ENCODE data around the gene UTP4.

The UTP4 gene

DNA sequence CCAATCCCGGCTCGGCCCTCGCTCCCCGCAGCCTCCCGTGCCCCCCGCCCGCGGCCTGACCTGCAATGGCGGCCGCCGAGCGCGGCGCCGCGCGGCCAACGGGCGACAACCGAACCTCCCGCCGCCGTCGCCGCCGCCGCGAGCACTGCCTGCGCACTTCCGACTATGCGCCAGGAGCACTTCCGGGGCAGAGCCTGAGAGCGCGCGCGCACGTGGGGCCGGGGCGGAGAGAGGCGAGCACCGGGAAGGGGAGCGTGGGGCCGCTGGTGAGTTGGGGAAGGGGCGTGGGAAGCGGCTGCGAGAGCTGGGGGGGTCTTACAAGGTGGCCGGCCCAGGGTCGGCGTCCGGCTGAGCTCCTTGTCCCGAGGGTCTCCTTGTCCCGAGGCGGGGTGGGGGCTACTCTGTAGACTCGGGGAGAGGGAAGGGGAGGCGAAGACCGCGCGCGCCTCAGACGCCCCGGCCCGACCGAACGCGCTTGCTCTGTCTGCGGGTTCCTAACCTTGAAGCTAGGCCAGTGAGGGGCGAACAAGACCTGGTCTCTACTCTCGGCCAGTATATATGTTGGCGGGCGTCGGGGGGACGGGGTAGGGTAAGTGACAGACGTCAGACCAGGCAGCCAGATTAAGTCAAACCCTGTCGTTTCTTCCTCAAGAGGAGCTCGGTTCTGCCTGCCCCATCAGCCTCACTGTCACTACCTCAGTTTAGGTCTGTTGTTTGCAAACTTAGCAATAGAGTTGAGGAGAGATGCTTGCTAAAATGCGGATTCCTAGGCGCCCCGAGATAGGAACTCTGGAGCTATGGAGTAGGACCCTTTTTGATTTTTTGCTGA, at the start of gene UTP4, which contains the start of gene CHTF8:
UTP4 (plus strand) TSS at position 226 of the 829 bp plus-strand sequence. CDS start 811 bp downstream, outside the sequence.
CHTF8 (minus strand) TSS at position 165 of the 829 bp plus-strand sequence. CDS start 11,130 bp downstream, outside the sequence.
- DNase-seq = peak; percentile 90

DNA sequence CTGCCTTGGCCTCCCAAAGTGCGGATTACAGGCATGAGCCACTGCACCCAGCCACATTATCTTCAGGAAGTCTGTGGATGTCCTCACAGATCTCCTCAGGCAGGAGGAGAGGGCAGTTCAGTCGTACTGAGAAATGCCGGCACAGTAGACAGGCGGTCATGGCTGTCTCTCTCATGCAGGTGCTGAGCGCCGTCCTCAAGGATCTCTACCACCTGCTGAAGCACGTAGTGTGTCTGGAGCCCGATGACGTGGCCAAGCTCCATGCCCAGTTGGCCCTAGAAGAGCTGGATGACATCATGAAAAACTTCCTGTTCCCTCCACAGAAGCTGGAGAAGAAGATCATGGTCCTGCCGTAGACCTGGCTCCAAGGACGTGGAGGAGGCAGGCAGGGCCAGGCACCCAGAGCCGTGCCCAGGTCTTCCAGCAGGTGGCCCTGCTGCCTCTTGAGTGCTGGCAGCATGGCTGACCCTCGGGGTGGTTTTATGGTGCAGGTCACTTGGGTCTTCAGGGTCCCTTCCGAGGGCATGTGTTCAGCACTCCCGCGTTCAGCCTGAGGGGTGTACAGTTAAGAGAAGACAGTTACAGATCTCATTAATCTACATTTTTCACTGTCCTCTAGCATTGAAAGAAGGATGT, 49.0 kb upstream of the UTP4 start:
- no peak for DNase-seq

DNA sequence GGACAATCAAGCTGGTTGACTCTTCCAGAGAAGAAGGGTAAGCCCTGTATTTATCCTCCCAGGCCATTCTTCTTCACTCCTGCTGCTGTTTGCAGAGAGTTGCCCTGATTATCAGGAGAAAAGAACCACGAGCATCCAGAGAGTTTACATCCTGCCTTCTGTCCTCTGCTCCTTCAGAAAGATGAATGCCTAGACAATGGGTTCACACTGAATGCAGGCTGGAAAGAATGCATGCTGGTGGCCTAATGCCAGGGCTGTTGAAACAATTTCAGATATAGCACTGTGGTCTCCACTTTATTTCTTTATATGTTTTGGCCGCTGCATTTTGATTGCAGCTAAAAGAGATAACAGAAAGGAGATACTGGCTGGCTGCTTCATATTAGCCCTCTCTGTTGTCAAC, 48.2 kb upstream of the UTP4 start:
- no peak for DNase-seq

DNA sequence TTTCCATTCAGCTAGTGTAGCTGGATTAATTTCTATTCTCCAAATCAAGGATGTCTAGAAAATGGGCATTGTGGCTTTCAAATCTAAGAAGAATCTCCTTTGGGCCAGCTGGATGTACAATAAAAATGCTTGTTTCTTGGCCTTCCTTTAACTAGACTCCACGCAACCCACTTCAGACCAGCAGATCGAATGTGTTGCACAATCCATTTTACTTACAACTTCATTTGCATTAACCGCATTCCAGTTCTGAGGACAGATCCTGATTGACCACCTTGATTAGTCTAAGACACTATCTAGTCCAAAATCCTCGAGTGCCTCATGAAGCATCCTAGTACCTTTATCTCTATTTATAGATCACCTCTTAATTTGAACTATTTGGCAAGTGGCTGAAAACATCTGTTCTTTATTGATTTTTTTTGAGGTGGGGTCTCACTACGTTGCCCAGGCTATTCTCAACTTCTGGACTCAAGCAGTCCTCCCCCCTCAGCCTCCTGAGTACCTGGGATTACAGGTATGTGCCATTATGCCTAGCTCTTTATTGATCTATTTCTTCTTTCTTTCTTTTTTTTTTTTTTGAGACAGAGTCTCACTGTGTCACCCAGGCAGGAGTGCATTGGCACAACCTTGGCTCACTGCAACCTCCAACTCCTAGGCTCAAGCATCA, 47.3 kb upstream of the UTP4 start:
- DNase-seq = no peak

DNA sequence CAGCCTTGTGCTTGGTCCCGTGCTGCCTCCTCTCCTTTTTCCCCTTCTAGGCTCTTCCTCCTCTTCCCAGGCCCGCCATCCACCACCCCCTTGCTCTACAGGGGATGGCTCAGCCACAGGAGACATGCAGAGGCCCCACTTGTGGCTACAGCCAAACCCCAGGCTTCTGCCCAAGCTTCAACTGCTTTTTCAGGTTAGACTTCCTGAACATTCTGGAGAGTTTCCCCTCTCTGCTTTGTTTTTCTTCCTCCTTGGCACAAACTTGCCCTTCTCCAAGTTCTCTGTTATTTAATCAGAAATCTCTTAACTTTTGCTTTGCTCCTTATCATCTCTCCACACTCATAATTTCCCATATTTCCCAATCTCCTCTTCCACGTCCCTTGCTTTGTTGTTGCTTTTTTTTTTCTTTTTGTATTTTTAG, 45.3 kb upstream of the UTP4 start:
- DNase-seq = no peak

DNA sequence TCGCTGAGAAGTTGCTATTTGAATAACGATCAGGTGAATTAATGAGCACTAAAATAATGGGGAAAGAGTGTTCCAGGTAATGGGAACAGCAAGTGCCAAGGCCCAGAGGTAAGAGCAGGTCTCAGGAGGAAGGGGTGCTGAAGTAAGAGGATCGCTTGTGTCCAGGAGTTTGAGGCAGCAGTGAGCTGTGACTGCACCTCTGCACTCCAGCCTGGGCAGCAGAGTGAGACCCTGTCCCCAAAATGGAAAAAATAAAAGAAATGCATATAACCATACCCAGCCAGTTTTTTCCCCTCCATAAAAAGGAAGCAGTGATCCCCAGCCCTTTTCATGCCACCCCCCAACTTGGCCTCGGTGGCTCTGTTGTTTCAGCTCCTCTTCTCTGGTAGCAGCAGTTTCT, 43.8 kb upstream of the UTP4 start:
- DNase-seq = no peak

DNA sequence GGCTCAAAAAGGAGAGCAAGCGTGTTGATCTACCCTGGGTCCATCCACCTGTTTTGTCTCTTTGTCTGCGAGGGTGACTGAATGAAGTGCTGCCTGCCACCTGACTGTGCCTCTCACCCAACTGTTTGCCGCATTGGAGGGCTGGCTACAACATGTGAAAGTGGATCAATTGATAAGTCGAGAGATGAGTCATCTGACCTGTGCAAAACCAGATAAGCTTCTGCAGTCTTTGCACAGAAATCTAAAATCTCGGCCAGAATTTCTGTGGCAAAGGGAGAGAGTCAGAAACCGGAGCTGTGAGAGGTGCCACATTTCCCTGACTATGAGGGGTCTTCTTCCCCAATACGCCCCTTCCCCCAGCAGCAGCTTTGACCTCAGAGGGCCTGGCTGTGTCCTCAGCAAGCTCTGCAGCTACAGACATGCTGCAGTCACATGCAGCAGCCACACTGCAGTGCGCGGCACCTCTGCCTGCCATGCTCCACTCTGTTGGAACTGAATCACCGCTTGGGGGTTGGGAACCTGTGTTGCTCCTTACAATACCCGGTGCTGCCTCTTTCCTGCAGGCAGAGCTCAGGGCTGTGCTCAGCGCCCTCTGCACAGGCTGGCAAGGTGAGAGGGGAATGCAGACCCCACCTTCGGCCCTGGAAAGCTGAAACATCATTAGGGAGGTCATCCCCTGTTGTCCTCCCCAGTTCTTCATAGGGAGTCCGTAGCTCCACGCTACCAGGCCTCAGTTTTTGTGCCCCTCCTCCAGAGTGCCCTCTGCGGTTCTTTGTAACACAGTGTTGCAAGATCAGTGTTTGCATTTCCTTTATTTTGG, 43.1 kb upstream of the UTP4 start:
- no peak for DNase-seq

DNA sequence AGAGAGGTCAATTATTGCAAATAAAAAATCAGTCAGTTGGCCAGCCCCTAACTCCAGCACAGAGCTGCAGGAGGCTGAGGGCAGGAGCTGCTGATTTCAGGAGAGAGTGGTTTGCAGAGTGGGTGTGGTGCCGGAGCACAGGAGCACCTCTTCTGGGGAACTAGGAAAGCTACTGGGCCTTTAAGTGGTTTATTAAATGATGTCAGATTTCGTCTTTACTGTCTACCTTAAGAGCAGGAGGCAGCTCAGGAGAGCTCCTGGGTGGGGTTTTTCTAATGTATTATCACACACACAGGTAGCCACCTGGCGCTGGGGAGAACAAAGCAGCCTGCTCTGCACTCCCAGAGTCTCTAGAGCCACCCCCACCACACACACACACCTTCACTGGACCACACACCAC, 38.5 kb upstream of the UTP4 start:
- no peak for DNase-seq

DNA sequence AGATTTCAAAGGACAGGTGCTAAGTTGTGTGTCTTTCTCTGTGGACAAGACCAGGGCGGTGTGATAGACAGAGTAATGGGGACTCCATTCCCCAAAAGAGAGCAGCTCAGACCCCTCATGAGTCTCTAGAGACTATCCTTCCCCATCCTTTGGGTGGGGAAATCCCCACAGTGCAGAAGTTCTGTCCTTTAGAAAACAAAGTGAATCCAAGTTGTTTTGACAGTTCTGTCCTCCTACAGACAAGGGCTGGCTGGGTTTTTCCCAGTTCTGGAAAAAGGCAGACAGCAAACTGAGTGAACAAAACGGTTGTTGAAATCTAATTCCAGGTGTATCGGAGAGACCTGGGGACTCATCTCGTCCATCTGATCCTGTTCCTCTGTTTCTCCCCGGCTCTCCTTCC, 37.9 kb upstream of the UTP4 start:
- no peak for DNase-seq

DNA sequence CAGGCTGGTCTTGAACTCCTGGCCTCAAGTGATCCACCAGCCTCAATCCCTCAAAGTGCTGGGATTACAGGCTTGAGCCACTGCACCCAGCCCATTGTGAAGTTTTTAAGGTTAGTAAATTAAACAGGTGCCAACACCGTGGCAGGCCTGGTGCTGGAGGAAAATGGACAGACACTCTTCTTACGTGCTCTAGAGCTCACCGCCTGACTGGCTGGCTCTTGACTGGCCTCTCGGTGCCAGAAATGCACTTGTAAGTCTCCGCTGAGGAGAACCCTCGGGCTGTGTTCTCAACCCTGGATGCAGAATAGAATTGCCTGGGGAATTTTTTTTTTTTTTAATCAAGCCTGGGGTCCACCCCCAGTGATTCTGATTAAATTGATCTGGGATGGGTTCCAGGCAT, 37.3 kb upstream of the UTP4 start:
- no peak for DNase-seq

DNA sequence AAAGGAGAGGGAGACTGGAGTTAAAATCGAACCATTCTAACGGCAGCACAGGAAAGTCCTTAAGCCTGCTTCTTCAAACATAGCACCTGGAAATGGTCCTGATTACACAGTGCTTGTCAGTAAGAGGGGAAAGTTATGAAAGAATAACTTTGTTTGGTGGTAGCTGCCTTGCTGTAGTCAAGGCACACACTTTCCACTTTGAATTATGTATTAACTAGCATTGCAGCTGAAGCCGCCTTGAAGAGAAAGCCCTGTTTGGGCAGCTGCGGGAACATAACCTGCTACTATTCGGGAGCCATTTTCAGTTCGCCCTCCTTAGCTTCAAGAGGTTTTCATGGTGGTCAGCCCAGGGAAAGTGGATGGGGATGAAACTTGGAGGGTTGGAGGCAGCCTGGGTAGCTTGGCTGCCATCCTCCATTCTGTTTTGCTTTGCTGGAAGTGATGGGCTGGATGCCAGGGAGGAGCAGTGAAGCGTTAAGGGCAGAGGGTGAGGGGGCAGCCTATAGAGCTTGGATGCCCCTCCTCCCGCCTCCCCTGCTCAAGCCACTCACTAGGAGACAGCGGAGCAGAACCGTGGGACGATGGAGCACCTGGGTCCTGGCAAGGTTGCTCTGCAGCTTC, 32.3 kb upstream of the UTP4 start:
- no peak for DNase-seq

DNA sequence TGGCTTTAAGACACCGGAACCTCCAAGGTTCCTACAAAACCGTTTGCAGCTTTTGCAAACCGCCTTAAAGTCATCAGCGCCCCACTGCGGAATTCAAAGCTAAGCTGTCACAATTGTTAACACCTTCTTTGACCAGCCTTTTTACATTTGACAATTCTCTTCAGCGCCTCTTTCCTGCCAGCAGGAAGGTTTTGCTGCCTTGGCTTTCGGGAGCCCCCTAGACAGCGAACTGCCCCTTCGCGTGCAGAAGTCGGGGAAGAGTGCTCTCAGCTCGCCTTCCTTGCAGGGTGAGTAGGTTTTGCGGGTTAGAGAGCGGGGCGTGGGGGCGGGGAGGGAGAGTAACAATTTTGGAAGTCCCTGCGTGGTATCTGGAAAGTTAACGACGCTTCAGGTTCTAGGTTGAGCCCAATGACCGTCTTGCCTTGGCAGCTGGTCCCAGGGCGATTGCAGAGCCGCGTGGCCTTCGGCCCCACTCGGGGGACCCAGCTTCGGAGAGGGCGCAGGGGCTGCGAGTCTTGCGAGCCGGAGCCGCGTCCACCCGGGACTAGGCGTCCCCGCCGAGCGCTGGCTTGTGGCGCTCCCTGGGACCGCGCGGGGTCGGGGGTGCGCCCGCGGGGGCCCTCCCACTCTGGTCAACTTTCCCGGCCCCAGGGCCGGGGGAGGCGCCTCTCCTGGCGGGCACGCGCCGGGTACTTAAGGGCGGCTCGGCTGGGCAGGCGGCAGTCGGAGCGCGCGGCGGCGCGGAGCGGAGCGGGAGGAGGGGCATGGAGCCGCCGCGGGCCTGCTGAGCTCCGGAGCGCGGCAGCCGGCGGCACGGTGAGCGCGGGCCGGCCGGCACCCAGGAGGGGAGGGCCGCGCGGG, 26.7 kb upstream of the UTP4 start, which contains the start of gene HAS3:
HAS3 (plus strand) TSS at position 153 of the 861 bp plus-strand sequence. CDS start 3,743 bp downstream, outside the sequence.
- peak; percentile 56 for DNase-seq

DNA sequence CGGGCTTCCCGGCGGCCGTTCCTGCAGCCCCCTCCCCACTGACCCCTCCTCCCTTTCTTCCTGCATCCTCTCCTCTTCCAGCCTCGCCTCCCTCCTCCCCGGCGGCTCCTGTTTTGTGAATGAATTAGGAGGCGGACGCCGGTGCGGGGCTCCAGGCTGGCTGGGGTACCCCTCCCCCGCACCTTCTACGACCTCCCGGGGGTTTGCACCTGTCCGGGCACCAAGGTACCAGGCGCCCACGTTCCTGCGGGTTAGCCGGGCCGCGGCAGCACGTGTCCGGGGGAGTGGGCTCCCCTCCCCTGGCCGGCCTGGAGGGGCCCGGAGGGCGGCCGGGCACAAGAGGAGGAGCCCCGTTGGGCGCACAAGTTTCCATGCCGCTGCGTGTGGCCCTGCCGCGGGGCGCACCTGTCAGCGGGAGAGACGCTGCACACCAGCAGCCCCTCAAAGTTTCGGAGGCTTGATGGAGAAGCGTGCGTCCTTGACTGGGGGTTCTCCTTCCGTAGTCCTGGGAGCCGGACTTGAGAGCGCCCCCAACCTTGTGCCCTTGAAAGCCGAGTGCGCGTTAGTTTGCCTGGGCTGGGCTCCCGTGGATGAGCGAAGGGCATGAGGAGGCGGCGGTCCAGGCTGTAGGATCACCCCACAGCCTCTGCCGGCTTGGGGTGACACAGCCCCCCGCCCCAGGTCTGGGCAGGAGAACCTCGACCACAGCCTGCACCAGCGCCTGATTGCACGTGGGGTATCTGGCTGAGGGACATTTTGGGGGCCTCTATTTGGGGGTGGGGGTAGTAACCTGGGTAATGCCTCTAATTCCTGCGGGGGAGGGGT, 25.7 kb upstream of the UTP4 start:
- no peak for DNase-seq

DNA sequence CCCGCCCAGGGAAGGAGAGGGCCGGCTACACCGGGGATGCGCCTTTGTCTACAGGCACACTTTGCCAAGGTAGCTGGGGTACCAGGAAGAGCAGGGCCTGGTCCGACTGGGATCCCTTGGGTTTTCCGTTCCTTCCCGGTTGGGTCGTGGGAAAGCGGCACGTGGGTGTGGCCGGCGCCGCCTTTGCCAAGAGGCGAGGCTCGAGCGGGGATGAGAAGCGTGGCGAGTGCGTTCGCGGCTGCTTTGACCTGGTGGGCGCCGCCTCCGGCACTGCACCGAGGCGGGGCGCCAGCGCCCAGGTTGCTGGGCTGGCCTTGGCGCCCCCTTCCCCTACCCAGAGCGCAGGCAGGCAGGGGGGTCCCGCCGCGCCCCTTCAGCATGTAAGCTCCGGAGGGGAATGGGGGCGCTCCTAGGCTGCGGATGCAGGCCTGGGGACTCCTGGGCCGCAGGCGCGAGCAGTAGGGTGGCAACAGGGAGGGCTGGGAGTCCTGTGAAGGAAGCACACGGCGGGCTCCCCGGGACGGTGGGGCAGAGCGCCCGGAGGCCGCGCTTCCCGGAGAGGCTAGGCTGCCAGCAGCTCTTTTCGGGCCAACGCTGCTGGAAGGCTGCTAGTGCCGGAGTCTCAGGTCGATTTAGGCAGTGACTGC, 25.0 kb upstream of the UTP4 start:
- DNase-seq = no peak

DNA sequence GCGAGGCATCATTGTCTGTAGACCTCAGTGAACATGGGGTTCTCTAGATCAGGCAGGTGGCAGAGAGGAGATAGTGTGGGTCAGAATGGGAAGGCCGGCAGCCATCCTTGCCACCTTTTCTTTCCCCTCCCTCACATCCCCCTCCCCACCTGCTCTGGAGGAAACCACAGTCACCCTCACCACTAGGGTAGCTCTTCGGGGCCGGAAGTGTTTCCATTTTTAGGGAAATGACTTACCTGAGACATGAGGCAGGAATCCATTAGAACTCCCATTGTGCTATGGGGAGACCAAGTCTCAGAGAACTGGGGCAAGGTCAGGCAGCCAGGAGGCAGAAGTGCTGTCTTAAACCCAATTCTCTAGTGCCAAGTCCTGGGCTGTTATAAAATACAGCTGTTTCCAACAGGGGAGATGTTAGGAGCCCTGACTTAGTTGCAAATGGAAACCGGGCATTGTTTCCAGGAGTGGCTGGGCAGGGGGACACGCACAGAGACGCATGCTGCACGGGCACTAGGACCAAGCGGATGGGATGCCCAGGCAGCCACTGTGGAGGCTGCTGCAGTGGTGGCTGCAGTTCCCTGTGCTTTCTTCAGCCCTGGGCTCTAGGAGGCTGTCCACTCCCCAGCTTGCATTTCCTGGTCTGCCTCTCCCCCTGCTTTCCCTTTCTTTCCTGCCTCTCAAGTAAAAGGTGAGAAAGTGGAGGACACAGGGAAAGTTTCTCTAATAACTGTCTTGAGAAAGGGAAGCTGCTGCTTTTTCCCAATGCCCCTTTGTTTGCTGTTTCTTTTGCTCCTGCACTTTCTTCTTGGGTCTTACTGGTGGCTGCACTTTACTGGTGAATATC, 24.2 kb upstream of the UTP4 start:
- DNase-seq = no peak

DNA sequence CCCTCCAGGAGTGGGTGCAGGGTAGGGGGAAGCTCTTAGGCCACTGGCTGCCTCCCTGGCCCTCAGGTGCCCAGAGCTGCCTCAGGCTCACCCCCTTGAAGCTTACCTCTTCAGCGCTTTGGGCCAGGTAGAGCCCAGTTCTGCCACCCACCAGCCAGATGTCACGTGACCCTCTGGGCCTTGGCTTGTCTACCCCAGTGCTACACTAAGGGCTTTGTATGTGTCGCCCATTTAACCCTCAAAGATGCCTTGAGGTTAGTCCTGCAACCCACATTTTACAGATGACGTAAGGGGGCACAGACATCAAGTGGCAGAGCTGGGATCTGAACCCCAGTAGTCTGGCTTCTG, 23.6 kb upstream of the UTP4 start:
- no peak for DNase-seq

DNA sequence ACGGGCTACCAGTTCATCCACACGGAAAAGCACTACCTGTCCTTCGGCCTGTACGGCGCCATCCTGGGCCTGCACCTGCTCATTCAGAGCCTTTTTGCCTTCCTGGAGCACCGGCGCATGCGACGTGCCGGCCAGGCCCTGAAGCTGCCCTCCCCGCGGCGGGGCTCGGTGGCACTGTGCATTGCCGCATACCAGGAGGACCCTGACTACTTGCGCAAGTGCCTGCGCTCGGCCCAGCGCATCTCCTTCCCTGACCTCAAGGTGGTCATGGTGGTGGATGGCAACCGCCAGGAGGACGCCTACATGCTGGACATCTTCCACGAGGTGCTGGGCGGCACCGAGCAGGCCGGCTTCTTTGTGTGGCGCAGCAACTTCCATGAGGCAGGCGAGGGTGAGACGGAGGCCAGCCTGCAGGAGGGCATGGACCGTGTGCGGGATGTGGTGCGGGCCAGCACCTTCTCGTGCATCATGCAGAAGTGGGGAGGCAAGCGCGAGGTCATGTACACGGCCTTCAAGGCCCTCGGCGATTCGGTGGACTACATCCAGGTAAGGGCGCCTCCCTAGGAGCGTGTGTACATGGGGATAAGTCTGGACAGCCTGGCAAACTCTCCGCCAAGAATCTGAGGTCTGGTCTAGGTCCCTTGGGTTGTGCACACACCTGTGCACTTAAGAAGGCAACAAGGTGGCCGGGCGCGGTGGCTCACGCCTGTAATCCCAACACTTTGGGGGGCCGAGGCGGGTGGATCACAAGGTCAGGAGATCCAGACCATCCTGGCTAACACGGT, 22.8 kb upstream of the UTP4 start:
- no peak for DNase-seq

DNA sequence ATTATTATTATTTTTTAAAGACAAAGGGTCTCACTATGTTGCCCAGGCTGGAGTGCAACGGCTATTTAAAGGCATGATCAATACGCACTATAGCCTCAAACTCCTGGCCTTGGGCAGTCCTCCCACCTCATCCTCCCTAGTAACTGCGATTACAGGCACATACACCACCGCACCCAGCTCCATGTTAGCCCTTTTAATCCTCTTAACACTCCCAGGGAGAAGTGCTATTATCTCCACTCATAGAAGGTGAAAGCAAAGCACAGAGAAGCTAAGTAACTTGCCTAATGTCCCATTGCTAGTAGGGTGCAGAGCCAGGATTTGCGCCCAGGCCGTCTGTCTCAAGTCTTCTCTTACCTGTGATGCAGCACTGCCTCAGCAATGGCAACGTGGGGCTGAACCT, 22.0 kb upstream of the UTP4 start:
- no peak for DNase-seq

All from left hindlimb (tissue), 1 donor.